LNCAP (cell line): Measurements from ENCODE around the gene CAMK1.

ENCODE experiments used
- CTCF ChIP-seq: fragments of 450-650 bp; IDR thresholded peaks from 2 replicates; pipeline ENCODE4 v1.5.1; 2017; ENCODE audit warnings: mild to moderate bottlenecking

The CAMK1 gene

GRCh38 chr3:9712415-9712814 is 57.3 kb downstream of the CAMK1 start:
- TF ChIP-seq CTCF, result no peak

GRCh38 chr3:9710174-9710739 is 59.5 kb downstream of the CAMK1 start:
- TF ChIP-seq CTCF, result no peak
